DOHH2 (cell line): ENCODE data around the gene RTTN.
"Not testable (repeated sequence)": the region's sequence is repeated elsewhere in the genome, so short reads cannot be mapped to it uniquely, and the experiment has no call there.

Experiments used
- H3F3A ChIP-seq: fragments of 200-600 bp; sonication (generic), shearing (Covaris generic); 2 replicates; pipeline ENCODE4 v1.6.0; 2016; ENCODE audit warnings: antibody characterized with exemption, mild to moderate bottlenecking; ENCODE audit not compliant: control insufficient read depth, insufficient read depth
- H3K27ac ChIP-seq: fragments of 200-600 bp; sonication (generic); 2 replicates; pipeline ENCODE4 v1.5.1; 2014; ENCODE audit warnings: low read depth, mild to moderate bottlenecking, low read length, moderate library complexity
- H3K27me3 ChIP-seq: fragments of 200-600 bp; sonication (generic); 2 replicates; pipeline ENCODE4 v1.6.1; 2014; ENCODE audit warnings: mild to moderate bottlenecking, low read length, mixed read lengths; ENCODE audit not compliant: control insufficient read depth
- H3K36me3 ChIP-seq: fragments of 200-600 bp; sonication (generic); 2 replicates; pipeline ENCODE4 v1.6.1; 2014; ENCODE audit warnings: mild to moderate bottlenecking, low read length, moderate library complexity, mixed read lengths; ENCODE audit not compliant: control insufficient read depth
- H3K4me1 ChIP-seq: fragments of 200-600 bp; sonication (generic); 2 replicates; pipeline ENCODE4 v1.6.1; 2014; ENCODE audit warnings: mild to moderate bottlenecking, low read length, mixed read lengths; ENCODE audit not compliant: control insufficient read depth
- H3K4me2 ChIP-seq: fragments of 200-600 bp; sonication (generic); 2 replicates; pipeline ENCODE4 v1.6.0; 2014; ENCODE audit warnings: mild to moderate bottlenecking, low read length, moderate library complexity
- H3K4me3 ChIP-seq: fragments of 200-600 bp; sonication (generic); 2 replicates; pipeline ENCODE4 v1.5.1; 2014; ENCODE audit warnings: mild to moderate bottlenecking, low read length, mixed read lengths
- H3K79me2 ChIP-seq: fragments of 200-600 bp; sonication (generic); 2 replicates; pipeline ENCODE4 v1.6.1; 2014; ENCODE audit warnings: mild to moderate bottlenecking, low read length, mixed read lengths; ENCODE audit not compliant: control insufficient read depth
- H3K9me2 ChIP-seq: fragments of 200-600 bp; sonication (generic); replicated peaks from 2 replicates; pipeline ENCODE4 v1.6.1; 2014; ENCODE audit warnings: mild to moderate bottlenecking, low read length, mixed read lengths; ENCODE audit not compliant: control insufficient read depth
- H3K9me3 ChIP-seq: fragments of 200-600 bp; sonication (generic); 2 replicates; pipeline ENCODE4 v1.6.1; 2014; ENCODE audit warnings: antibody characterized with exemption, low read length, mixed read lengths; ENCODE audit not compliant: control insufficient read depth, insufficient read depth
- H4K20me1 ChIP-seq: fragments of 200-600 bp; sonication (generic); 2 replicates; pipeline ENCODE4 v1.6.0; 2014; ENCODE audit warnings: low read depth, mild to moderate bottlenecking, antibody characterized with exemption, low read length, moderate library complexity; ENCODE audit not compliant: control insufficient read depth, insufficient read depth
- EZH2phosphoT487 ChIP-seq: fragments of 200-600 bp; sonication (generic); IDR thresholded peaks from 2 replicates; pipeline ENCODE4 v1.6.1; 2017; ENCODE audit warnings: borderline replicate concordance, mild to moderate bottlenecking, antibody characterized with exemption, low read length, moderate library complexity, mixed read lengths
- TF ChIP-seq, protein P1 (sequence below): fragments of 200-600 bp; sonication (generic); IDR thresholded peaks from one replicate; pipeline ENCODE4 v1.5.1; 2014; ENCODE audit warnings: antibody characterized with exemption, mild to moderate bottlenecking, low read depth, low read length; ENCODE audit not compliant: poor library complexity, severe bottlenecking

RTTN gene

DNA sequence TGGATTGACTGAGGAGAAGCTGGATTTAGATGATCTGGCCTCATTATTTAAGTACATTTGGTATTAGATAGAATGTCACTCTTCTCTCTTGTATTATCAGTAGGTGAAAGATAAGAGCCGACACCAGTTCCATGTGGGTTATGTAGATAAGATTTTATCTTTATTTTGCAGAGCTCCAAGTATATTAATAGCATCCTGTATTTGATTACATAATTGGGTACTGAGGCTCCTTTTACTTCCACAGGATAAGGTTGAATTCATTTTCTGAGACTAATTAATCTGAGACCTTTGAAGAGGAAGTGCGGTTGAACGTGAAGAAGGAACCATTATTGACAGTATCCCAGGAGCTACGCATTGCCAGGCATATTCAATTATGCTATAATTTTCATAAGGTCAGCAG lies 225.0 kb downstream of the RTTN start:
- TF ChIP-seq, protein P1, sequence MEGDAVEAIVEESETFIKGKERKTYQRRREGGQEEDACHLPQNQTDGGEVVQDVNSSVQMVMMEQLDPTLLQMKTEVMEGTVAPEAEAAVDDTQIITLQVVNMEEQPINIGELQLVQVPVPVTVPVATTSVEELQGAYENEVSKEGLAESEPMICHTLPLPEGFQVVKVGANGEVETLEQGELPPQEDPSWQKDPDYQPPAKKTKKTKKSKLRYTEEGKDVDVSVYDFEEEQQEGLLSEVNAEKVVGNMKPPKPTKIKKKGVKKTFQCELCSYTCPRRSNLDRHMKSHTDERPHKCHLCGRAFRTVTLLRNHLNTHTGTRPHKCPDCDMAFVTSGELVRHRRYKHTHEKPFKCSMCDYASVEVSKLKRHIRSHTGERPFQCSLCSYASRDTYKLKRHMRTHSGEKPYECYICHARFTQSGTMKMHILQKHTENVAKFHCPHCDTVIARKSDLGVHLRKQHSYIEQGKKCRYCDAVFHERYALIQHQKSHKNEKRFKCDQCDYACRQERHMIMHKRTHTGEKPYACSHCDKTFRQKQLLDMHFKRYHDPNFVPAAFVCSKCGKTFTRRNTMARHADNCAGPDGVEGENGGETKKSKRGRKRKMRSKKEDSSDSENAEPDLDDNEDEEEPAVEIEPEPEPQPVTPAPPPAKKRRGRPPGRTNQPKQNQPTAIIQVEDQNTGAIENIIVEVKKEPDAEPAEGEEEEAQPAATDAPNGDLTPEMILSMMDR, result no peak
- no peak for TF ChIP-seq EZH2phosphoT487
- no peaks in the 10 kb centered on the region for H4K20me1 ChIP-seq

DNA sequence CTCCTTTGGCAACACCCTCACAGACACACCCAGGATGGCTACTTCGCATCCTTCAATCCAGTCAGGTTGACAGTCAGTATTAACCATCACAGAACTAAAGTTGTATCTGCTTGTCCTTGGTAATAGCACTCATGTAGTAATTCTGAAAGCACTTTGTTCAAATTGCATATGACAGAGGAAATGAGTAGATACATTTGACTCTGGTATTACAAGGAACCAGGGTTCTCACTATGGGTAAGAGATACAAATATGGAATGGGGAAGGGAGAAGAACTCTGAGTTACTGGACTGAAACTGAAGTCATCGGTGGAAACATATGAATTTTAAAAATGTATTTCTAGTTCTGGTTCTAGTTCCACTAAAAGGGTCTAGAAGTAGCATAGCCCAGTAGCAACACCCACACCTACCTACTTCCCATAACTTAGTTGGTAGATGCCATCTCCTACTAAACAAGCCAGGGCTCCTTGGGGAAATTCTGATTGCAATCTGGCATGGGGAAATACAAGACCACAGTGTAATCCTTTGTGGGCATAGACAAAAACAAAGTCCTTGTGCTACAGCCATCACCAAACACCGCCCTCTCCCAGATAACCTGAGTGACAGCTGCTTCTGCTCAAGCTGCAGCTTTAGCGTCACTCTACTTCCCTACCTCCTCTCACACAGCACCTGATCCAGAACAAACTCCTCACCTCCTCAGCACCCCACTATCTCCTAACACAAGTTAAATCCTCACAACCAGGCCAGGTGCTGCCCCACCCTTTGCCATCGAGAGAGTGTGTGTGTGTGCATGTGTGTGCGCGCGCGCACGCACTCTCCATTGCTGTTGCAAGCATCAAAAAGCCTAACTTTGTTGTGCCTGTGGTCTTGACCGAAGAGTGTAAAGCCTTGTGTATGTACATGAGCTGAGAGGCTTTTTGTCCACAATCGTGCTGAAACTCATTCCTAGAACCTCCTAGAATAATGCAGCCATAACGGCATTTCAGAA lies 226.5 kb downstream of the RTTN start:
- Histone ChIP-seq H3K36me3 (no peaks in the 10 kb centered on the region), H3F3A (no peaks in the 10 kb centered on the region), H3K4me3 (no peak overlapping the region), H3K9me3 (no peaks in the 10 kb centered on the region; the same call in 1 of the 2 replicates), H3K9me2 (no peaks in the 10 kb centered on the region), H3K4me2 (no peak overlapping the region), H3K27me3 (no peaks in the 10 kb centered on the region), H3K79me2 (no peaks in the 10 kb centered on the region), H3K4me1 (no peaks in the 10 kb centered on the region), H3K27ac (no peak overlapping the region), H4K20me1 (no peaks in the 10 kb centered on the region)
- no peak for TF ChIP-seq EZH2phosphoT487
- TF ChIP-seq, protein P1, result no peak

More for the DNA sequence above, 225.0 kb downstream of the RTTN start:
- H3K4me2 ChIP-seq, result no peak overlapping the region
- no peaks in the 10 kb centered on the region for H3F3A ChIP-seq
- H3K4me1 ChIP-seq, result no peaks in the 10 kb centered on the region
- H3K36me3 ChIP-seq, result no peaks in the 10 kb centered on the region
- H3K9me3 ChIP-seq, result no peaks in the 10 kb centered on the region; the same call in 1 of the 2 replicates
- no peaks in the 10 kb centered on the region for H3K9me2 ChIP-seq
- no peaks in the 10 kb centered on the region for H3K79me2 ChIP-seq
- no peaks in the 10 kb centered on the region for H3K27me3 ChIP-seq
- H3K27ac ChIP-seq, result no peak overlapping the region
- no peak overlapping the region for H3K4me3 ChIP-seq

DNA sequence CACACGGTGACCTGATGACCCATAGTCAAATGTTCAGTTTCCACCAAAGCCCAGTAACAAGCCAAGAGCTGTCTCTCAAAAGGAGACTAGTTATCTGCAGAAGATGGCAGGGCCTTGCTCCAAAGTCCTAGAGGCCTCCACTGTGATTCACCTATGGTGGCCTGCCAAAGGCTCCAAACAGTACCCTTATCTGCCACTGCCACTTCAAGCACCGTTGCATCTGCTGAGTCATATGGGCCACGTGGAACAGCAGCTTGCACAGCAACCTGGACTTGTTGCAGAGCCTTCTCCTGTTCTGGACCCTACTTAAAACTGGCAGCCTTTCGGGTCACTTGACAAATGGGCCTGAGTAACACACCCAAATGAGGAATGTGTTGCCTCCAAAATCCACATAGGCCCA lies 230.2 kb downstream of the RTTN start:
- not testable (repeated sequence) for H3K27me3 ChIP-seq, H3K9me2 ChIP-seq, H3K79me2 ChIP-seq, H3K4me2 ChIP-seq, H3K4me3 ChIP-seq, H3K4me1 ChIP-seq, H3K27ac ChIP-seq, H3K9me3 ChIP-seq, H3K36me3 ChIP-seq, H3F3A ChIP-seq, H4K20me1 ChIP-seq

DNA sequence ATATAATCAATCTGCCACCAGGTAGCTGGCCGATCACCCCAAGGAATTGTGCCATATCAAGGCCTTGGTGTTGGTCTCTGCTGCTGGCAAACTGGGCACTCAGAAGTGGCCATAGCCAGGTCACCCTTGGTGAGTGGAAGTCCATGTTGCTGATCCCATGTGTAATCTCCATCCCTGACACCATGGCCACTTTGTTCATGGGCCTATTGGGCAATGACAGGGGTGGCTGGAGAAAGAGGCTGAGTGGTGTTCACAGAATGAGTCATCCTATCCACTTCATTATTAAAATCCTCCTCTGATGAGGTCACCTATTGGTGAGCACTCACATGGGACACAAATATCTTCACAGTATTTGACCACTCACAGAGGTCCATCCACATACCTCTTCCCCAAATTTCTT lies 231.1 kb downstream of the RTTN start:
- TF ChIP-seq, protein P1, result no peak
- TF ChIP-seq EZH2phosphoT487, result no peak
- no peaks in the 10 kb centered on the region for H3F3A ChIP-seq

More for the DNA sequence above, 231.1 kb downstream of the RTTN start:
- Histone ChIP-seq H3K36me3 (no peaks in the 10 kb centered on the region), H3K27me3 (no peaks in the 10 kb centered on the region), H3K79me2 (no peaks in the 10 kb centered on the region), H3K9me3 (no peaks in the 10 kb centered on the region; the same call in 1 of the 2 replicates), H3K27ac (no peak overlapping the region), H3K4me1 (no peaks in the 10 kb centered on the region), H3K4me2 (no peak overlapping the region), H4K20me1 (no peaks in the 10 kb centered on the region), H3K4me3 (no peak overlapping the region), H3K9me2 (no peaks in the 10 kb centered on the region)
